Activated CD4-positive, alpha-beta T cell treated with anti-CD3 and anti-CD28 coated beads, Interleukin-2, amount 50 U/mL, for 16 hours (primary cell): ENCODE measurements around the gene CTNNA2.

Experiments
- DNase-seq: peaks from one replicate; pipeline ENCODE4 v3.0.0-alpha.2; 2020

The CTNNA2 gene

GRCh38 chr2:80461505-80462197 lies 948.8 kb downstream of the CTNNA2 start:
- no peak for DNase-seq

- DNase-seq: no peak
These were observed 949.8 kb downstream of the CTNNA2 start for GRCh38 chr2:80462654-80463053.

GRCh38 chr2:80464275-80464674 lies 951.4 kb downstream of the CTNNA2 start:
- DNase-seq: no peak

- DNase-seq: no peak
These were observed 954.5 kb downstream of the CTNNA2 start for GRCh38 chr2:80467262-80467811.

- no peak for DNase-seq
These were observed 956.6 kb downstream of the CTNNA2 start for GRCh38 chr2:80469428-80469827.

GRCh38 chr2:80473069-80473468 lies 960.2 kb downstream of the CTNNA2 start:
- DNase-seq: no peak

GRCh38 chr2:80473796-80474195 lies 960.9 kb downstream of the CTNNA2 start:
- DNase-seq: no peak

- no peak for DNase-seq
These were observed 963.1 kb downstream of the CTNNA2 start for GRCh38 chr2:80475970-80476369.

- no peak for DNase-seq
These were observed 963.8 kb downstream of the CTNNA2 start for GRCh38 chr2:80476535-80477117.

- no peak for DNase-seq
These were observed 969.4 kb downstream of the CTNNA2 start for GRCh38 chr2:80482276-80482675.

GRCh38 chr2:80489717-80490116 lies 976.9 kb downstream of the CTNNA2 start:
- no peak for DNase-seq

GRCh38 chr2:80490964-80491363 lies 978.1 kb downstream of the CTNNA2 start:
- DNase-seq: no peak

GRCh38 chr2:80496346-80496745 lies 983.5 kb downstream of the CTNNA2 start:
- no peak for DNase-seq

- no peak for DNase-seq
These were observed 983.9 kb downstream of the CTNNA2 start for GRCh38 chr2:80496775-80497174.

- DNase-seq: no peak
These were observed 986.2 kb downstream of the CTNNA2 start for GRCh38 chr2:80499095-80499494.

- DNase-seq: no peak
These were observed 989.2 kb downstream of the CTNNA2 start for GRCh38 chr2:80501874-80502624.

- no peak for DNase-seq
These were observed 993.7 kb downstream of the CTNNA2 start for GRCh38 chr2:80506563-80506962.

GRCh38 chr2:80510716-80511115 lies 997.9 kb downstream of the CTNNA2 start:
- no peak for DNase-seq

- DNase-seq: no peak
These were observed 1003.1 kb downstream of the CTNNA2 start for GRCh38 chr2:80515964-80516363.

GRCh38 chr2:80517316-80517715 lies 1004.5 kb downstream of the CTNNA2 start:
- no peak for DNase-seq

GRCh38 chr2:80519121-80519643 lies 1006.3 kb downstream of the CTNNA2 start:
- no peak for DNase-seq

- DNase-seq: no peak
These were observed 1006.9 kb downstream of the CTNNA2 start for GRCh38 chr2:80519699-80520291.

GRCh38 chr2:80525152-80525551 lies 1012.3 kb downstream of the CTNNA2 start:
- DNase-seq: no peak
